Stimulated activated CD4-positive, alpha-beta T cell treated with anti-CD3 and anti-CD28 coated beads, Interleukin-2, amount 100 ng/mL, for 48 hours (primary cell): Measurements from ENCODE around the gene CYP3A5.

ENCODE experiments used
- DNase-seq, 2 donors: peaks; one replicate each; pipeline ENCODE4 v3.0.0-alpha.2; 2020

The CYP3A5 gene

DNA sequence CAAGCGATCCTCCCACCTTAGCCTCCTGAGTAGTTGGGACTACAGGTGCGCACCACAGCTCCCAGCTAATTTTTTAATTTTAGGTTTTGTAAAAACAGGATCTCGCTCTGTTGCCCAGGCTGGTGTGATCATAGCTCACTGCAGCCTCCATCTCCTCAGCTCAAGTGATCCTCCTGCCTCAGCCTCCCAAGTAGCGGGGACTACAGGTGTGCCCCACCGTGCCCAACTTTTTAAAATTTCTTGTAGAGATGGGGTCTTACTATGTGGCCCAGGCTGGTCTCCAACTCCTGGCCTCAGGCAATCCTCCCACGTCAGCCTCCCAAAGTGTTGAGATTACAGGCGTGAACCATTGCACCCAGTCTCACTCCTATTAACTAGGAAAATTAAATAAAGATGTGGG lies 74.3 kb downstream of the CYP3A5 start:
- no peak for DNase-seq

DNA sequence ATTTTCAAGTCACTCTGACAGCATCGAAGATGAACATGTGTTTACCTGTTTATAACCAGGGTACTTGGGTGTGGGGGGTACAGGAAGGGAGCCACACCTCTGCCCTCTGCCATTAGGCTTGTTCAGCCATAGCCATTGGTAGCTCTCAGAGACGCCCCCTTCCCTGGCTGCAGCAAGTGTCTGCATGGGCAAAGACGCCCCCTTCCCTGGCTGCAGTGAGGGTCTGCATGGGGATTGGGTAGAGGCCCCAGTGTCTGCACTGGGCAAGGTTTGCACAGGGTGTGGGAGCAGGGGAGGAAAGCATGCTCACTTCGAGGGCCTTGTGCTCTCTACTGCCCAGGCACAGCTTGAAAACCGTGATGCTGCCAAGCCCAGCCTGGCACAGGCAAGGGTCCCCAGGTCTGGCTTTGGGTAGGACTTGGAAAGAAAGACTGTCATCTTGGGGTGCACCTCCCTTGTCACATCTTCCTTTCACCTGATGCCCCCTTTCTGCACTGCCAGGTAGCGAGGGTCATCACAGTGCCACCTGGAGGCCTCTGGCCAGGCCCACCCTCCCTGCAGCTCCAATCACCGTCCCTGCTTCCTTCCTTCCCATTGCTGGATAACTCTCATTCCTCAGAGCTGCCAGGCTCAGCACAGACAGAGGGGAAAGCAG lies 78.0 kb downstream of the CYP3A5 start:
- DNase-seq, result no peak

DNA sequence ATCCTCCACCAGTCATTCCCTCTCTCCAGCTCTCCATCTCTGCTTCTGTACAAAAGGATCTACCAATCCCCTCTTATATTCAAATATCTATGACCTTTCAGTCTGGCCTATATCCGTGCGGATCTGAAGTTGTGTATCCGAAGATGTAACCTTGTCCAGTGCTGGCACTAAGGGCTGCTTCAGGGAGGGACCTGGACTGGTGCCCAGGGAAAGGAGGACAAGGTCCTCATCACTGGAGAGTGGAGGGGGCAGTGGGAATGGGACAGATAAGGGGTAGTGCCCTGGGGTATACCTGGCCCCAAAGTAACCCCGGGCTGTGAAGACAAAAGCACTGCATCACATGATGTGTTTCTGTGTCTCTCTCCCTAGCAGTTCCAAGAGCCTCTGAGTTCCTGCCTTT lies 80.0 kb downstream of the CYP3A5 start:
- DNase-seq, result no peak
